ENCODE results near the gene TNS3. TPM values are rescaled to one million over a fixed set of nuclear protein-coding genes. Genes with fewer than 3 reads are reported as not detected.
A peak's percentile ranks its signal among the peaks of the same experiment; 100 is the strongest.

The TNS3 gene
- total and polyA plus RNA-seq, 2 of the 13 experiments (the other 11 are each of a cell fraction or from before 2014, with no cell fraction given), result 52.9 to 55.7 TPM

DNA sequence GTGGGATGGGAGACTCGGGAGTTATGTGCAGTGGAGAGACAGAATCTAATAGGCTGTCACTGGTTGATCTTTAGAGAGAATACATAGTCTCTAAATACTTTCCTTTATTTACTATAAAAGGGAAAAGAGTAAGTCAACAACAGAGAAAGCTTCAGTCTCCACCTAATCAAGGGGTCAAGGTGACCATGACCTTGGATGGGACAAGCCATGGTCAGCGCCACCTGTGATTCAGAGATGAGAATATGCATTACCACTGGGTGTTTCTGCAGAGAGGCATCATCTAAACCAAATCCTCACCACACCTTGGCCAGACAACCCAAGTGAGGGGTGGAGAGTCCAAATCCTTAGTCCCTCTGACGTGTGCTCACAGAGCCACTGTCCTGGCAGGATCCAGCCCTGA, 39.9 kb downstream of the TNS3 start (continued):
- TF ChIP-seq HIVEP1 (CRISPR knock-in tag; IDR thresholded peaks at IDR 0.05), result no peak
- TF ChIP-seq REXO4 (CRISPR knock-in tag; IDR thresholded peaks at IDR 0.05; ENCODE audit: borderline replicate concordance), result no peak
- no peak for TF ChIP-seq ZNF564 (CRISPR knock-in tag; IDR thresholded peaks at IDR 0.05)
- TF ChIP-seq, protein P1, sequence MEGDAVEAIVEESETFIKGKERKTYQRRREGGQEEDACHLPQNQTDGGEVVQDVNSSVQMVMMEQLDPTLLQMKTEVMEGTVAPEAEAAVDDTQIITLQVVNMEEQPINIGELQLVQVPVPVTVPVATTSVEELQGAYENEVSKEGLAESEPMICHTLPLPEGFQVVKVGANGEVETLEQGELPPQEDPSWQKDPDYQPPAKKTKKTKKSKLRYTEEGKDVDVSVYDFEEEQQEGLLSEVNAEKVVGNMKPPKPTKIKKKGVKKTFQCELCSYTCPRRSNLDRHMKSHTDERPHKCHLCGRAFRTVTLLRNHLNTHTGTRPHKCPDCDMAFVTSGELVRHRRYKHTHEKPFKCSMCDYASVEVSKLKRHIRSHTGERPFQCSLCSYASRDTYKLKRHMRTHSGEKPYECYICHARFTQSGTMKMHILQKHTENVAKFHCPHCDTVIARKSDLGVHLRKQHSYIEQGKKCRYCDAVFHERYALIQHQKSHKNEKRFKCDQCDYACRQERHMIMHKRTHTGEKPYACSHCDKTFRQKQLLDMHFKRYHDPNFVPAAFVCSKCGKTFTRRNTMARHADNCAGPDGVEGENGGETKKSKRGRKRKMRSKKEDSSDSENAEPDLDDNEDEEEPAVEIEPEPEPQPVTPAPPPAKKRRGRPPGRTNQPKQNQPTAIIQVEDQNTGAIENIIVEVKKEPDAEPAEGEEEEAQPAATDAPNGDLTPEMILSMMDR (CRISPR knock-in tag; IDR thresholded peaks at IDR 0.05), result 0 out of 2 replicates have a peak, but pooled peaks have one; percentile 6
- TF ChIP-seq ZNF720 (CRISPR knock-in tag; IDR thresholded peaks at IDR 0.05), result no peak
- no peak for TF ChIP-seq ZBTB7B (CRISPR knock-in tag; IDR thresholded peaks at IDR 0.05)
- TF ChIP-seq CREB1 (IDR thresholded peaks at IDR 0.05), result no peak
- TF ChIP-seq CREB1 (CRISPR knock-in tag; IDR thresholded peaks at IDR 0.05), result no peak
- no peak for TF ChIP-seq MYC (CRISPR knock-in tag; IDR thresholded peaks at IDR 0.05; ENCODE audit: borderline replicate concordance)
- no peak for TF ChIP-seq JUNB (CRISPR knock-in tag; IDR thresholded peaks at IDR 0.05; ENCODE audit: borderline replicate concordance)
- TF ChIP-seq RBM22 (optimal IDR thresholded peaks at IDR 0.05; ENCODE audit: low read length), result no peak
- no peak for TF ChIP-seq ZNF543 (CRISPR knock-in tag; IDR thresholded peaks at IDR 0.05)
- no peak for TF ChIP-seq ISL2 (CRISPR knock-in tag; IDR thresholded peaks at IDR 0.05)
- TF ChIP-seq, protein P2, sequence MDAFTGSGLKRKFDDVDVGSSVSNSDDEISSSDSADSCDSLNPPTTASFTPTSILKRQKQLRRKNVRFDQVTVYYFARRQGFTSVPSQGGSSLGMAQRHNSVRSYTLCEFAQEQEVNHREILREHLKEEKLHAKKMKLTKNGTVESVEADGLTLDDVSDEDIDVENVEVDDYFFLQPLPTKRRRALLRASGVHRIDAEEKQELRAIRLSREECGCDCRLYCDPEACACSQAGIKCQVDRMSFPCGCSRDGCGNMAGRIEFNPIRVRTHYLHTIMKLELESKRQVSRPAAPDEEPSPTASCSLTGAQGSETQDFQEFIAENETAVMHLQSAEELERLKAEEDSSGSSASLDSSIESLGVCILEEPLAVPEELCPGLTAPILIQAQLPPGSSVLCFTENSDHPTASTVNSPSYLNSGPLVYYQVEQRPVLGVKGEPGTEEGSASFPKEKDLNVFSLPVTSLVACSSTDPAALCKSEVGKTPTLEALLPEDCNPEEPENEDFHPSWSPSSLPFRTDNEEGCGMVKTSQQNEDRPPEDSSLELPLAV (CRISPR knock-in tag; conservative IDR thresholded peaks at IDR 0.05; ENCODE audit: low read depth), result no peak
- TF ChIP-seq ESRRA (CRISPR knock-in tag; IDR thresholded peaks at IDR 0.05; ENCODE audit: low read depth), result peak; percentile 91; the same call in 1 of the 2 replicates
- no peak for TF ChIP-seq AGO2 (optimal IDR thresholded peaks at IDR 0.05; ENCODE audit: low read depth, low read length)
- TF ChIP-seq MED13 (CRISPR knock-in tag; IDR thresholded peaks at IDR 0.05), result no peak
- TF ChIP-seq, protein P3, sequence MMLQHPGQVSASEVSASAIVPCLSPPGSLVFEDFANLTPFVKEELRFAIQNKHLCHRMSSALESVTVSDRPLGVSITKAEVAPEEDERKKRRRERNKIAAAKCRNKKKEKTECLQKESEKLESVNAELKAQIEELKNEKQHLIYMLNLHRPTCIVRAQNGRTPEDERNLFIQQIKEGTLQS (CRISPR knock-in tag; IDR thresholded peaks at IDR 0.05), result no peak
- TF ChIP-seq, protein P4, sequence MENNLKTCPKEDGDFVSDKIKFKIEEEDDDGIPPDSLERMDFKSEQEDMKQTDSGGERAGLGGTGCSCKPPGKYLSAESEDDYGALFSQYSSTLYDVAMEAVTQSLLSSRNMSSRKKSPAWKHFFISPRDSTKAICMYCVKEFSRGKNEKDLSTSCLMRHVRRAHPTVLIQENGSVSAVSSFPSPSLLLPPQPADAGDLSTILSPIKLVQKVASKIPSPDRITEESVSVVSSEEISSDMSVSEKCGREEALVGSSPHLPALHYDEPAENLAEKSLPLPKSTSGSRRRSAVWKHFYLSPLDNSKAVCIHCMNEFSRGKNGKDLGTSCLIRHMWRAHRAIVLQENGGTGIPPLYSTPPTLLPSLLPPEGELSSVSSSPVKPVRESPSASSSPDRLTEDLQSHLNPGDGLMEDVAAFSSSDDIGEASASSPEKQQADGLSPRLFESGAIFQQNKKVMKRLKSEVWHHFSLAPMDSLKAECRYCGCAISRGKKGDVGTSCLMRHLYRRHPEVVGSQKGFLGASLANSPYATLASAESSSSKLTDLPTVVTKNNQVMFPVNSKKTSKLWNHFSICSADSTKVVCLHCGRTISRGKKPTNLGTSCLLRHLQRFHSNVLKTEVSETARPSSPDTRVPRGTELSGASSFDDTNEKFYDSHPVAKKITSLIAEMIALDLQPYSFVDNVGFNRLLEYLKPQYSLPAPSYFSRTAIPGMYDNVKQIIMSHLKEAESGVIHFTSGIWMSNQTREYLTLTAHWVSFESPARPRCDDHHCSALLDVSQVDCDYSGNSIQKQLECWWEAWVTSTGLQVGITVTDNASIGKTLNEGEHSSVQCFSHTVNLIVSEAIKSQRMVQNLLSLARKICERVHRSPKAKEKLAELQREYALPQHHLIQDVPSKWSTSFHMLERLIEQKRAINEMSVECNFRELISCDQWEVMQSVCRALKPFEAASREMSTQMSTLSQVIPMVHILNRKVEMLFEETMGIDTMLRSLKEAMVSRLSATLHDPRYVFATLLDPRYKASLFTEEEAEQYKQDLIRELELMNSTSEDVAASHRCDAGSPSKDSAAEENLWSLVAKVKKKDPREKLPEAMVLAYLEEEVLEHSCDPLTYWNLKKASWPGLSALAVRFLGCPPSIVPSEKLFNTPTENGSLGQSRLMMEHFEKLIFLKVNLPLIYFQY (CRISPR knock-in tag; IDR thresholded peaks at IDR 0.05; ENCODE audit: borderline replicate concordance), result no peak
- no peak for TF ChIP-seq EEA1 (CRISPR knock-in tag; IDR thresholded peaks at IDR 0.05; ENCODE audit: borderline replicate concordance)
- TF ChIP-seq NCOA5 (CRISPR knock-in tag; IDR thresholded peaks at IDR 0.05), result no peak
- TF ChIP-seq IKZF4 (CRISPR knock-in tag; IDR thresholded peaks at IDR 0.05; ENCODE audit: borderline replicate concordance, low read depth, not compliant biosample characterization), result no peak
- TF ChIP-seq ZNF547 (CRISPR knock-in tag; IDR thresholded peaks at IDR 0.05), result no peak

All from HepG2 (cell line).